ENCODE data around the gene KLHL14. TPM values are rescaled to one million over a fixed set of nuclear protein-coding genes. Genes with fewer than 3 reads are reported as not detected.

Gene KLHL14
- total and polyA plus RNA-seq, 2 of the 13 experiments (the other 11 are each of a cell fraction or from before 2014, with no cell fraction given) = 16.0 to 41.8 TPM

DNA sequence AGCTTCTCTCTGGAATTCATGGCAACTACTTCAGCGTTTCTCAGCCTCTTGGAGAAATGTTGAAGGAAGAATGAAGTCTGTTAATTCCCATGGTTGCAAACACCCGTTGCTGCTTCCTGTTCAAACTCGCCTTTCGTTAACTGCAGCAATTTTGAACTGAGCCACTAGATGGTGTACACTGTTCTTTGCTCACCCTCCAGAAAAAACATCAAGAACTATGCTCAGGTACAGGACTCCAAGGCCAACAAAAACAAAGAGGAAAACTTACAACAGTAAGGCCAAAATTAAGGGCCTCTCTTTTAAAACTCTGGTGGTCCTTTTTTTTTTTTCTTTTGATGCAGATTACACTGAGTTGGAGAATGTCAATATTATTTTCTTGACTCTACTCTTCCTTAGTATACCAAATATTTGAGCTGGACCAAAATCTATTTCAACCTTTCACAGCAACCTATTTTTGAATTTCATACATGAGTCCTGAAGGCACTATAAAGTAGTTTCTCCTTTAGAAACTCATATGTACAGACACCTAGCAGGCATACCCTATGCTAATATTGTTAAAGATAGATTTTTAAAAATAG, 58.2 kb downstream of the KLHL14 start (continued):
- TF ChIP-seq TEAD3 (CRISPR knock-in tag; optimal IDR thresholded peaks at IDR 0.05; ENCODE audit: borderline replicate concordance) (peak; percentile 40), MXD4 (CRISPR knock-in tag; IDR thresholded peaks at IDR 0.05) (no peak), HOXD1 (CRISPR knock-in tag; IDR thresholded peaks at IDR 0.05) (no peak), POLR2AphosphoS2 (IDR thresholded peaks at IDR 0.05; ENCODE audit: low read depth, low read length) (no peak), TFDP1 (CRISPR knock-in tag; IDR thresholded peaks at IDR 0.05; ENCODE audit: borderline replicate concordance) (no peak), NFE2L2 (IDR thresholded peaks at IDR 0.05; ENCODE audit: low read length) (no peak), CC2D1A (CRISPR knock-in tag; IDR thresholded peaks at IDR 0.05) (no peak), HNF1A (IDR thresholded peaks at IDR 0.05; ENCODE audit: low read depth) (no peak), HNF1A (CRISPR knock-in tag; IDR thresholded peaks at IDR 0.05; ENCODE audit: borderline replicate concordance) (no peak), YEATS2 (CRISPR knock-in tag; IDR thresholded peaks at IDR 0.05; ENCODE audit: borderline replicate concordance) (no peak), KAT8 (CRISPR knock-in tag; IDR thresholded peaks at IDR 0.05) (peak; percentile 49; the same call in 1 of the 2 replicates), ERF (CRISPR knock-in tag; IDR thresholded peaks at IDR 0.05) (peak; percentile 20; the same call in 1 of the 2 replicates), ZNF878 (CRISPR knock-in tag; IDR thresholded peaks at IDR 0.05) (no peak), ZNF777 (CRISPR knock-in tag; IDR thresholded peaks at IDR 0.05) (no peak), PAX8 (CRISPR knock-in tag; IDR thresholded peaks at IDR 0.05; ENCODE audit: borderline replicate concordance) (no peak), RFX1 (IDR thresholded peaks at IDR 0.05) (no peak), ZFP41 (CRISPR knock-in tag; IDR thresholded peaks at IDR 0.05; ENCODE audit: borderline replicate concordance) (no peak), ZMYM4 (CRISPR knock-in tag; IDR thresholded peaks at IDR 0.05) (peak; percentile 45; the same call in 1 of the 2 replicates), MAZ (IDR thresholded peaks at IDR 0.05; ENCODE audit: borderline replicate concordance, low read depth, low read length) (no peak), MAZ (CRISPR knock-in tag; IDR thresholded peaks at IDR 0.05; ENCODE audit: low read depth) (no peak), JDP2 (CRISPR knock-in tag; IDR thresholded peaks at IDR 0.05; ENCODE audit: borderline replicate concordance) (no peak), ZNF841 (CRISPR knock-in tag; IDR thresholded peaks at IDR 0.05; ENCODE audit: borderline replicate concordance) (no peak), ZNF775 (CRISPR knock-in tag; IDR thresholded peaks at IDR 0.05; ENCODE audit: borderline replicate concordance) (no peak)
- TF ChIP-seq, protein P1, sequence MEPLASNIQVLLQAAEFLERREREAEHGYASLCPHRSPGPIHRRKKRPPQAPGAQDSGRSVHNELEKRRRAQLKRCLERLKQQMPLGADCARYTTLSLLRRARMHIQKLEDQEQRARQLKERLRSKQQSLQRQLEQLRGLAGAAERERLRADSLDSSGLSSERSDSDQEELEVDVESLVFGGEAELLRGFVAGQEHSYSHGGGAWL (CRISPR knock-in tag; IDR thresholded peaks at IDR 0.05) = no peak
- TF ChIP-seq, protein P2, sequence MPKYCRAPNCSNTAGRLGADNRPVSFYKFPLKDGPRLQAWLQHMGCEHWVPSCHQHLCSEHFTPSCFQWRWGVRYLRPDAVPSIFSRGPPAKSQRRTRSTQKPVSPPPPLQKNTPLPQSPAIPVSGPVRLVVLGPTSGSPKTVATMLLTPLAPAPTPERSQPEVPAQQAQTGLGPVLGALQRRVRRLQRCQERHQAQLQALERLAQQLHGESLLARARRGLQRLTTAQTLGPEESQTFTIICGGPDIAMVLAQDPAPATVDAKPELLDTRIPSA (CRISPR knock-in tag; IDR thresholded peaks at IDR 0.05; ENCODE audit: borderline replicate concordance) = no peak

Data from HepG2 (cell line).